ENCODE data around the gene TENM3.

DNA sequence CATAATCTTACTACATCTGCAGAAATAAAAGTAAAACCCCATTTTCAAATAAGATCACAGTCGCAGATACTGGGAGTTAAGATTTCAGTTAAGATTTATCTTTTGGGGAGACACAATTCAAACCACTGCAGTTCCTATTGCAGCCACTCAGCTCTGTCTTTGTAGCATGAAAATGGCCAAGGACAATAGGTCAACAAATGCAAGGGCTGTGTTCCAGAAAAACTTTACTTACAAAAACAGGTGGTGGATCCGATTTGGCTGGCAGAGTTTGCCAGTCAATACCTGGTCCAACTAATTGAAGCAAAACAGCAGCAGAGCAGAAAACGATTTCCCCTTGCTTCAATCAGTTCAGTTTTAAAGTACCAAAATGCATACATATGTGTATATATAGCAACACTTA lies 77.4 kb downstream of the TENM3 start:
- TF ChIP-seq, protein P1, sequence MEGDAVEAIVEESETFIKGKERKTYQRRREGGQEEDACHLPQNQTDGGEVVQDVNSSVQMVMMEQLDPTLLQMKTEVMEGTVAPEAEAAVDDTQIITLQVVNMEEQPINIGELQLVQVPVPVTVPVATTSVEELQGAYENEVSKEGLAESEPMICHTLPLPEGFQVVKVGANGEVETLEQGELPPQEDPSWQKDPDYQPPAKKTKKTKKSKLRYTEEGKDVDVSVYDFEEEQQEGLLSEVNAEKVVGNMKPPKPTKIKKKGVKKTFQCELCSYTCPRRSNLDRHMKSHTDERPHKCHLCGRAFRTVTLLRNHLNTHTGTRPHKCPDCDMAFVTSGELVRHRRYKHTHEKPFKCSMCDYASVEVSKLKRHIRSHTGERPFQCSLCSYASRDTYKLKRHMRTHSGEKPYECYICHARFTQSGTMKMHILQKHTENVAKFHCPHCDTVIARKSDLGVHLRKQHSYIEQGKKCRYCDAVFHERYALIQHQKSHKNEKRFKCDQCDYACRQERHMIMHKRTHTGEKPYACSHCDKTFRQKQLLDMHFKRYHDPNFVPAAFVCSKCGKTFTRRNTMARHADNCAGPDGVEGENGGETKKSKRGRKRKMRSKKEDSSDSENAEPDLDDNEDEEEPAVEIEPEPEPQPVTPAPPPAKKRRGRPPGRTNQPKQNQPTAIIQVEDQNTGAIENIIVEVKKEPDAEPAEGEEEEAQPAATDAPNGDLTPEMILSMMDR (IDR thresholded peaks at IDR 0.05; ENCODE audit: low read depth, low read length, poor library complexity, severe bottlenecking): no peak
- TF ChIP-seq EZH2phosphoT487 (IDR thresholded peaks at IDR 0.05; ENCODE audit: borderline replicate concordance, low read length): no peak
